GM19023 (cell line): Measurements from ENCODE around the gene ARHGEF7.
"Not testable (repeated sequence)": the region's sequence is repeated elsewhere in the genome, so short reads cannot be mapped to it uniquely, and the experiment has no call there.

Experiments
- ATAC-seq: cut with Tn5 transposase; IDR thresholded peaks from one replicate; pipeline ENCODE4 v1.9.1; 2021; ENCODE audit warnings: mild to moderate bottlenecking, moderate library complexity; ENCODE audit not compliant: unreplicated experiment

Gene ARHGEF7

DNA sequence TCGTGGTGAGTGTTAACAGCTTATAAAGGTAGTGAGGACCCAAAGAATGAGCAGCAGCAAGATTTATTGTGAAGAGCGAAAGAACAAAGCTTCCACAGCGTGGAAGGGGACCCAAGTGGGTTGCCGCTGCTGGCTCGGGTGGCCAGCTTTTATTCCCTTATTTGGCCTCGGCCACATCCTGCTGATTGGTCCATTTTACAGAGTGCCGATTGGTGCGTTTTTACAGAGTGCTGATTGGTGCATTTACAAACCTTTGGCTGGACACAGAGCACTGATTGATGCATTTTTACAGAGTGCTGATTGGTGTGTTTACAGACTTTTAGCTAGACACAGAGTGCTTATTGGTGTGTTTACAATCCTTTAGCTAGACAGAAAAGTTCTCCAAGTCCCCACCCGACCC, 74.4 kb downstream of the ARHGEF7 start:
- not testable (repeated sequence) for ATAC-seq

DNA sequence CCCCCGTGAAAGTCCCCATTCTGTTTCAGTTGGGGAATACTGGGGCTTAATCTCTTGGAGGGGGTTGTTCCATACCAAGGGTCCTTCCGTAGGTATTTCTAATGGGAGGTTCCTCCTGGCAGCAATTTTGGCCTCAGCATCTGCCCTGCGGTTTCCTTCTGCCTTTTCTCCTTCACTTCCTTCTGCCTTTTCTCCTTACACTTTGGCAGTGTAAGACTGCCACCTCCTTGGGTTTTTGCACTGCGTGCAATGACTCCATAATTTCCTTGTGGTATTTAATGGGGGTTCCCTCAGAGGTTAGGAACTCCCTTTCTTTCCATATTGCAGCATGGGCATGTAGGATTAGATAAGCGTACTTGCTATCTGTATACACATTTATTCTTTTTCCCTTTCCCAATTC, 78.1 kb downstream of the ARHGEF7 start:
- not testable (repeated sequence) for ATAC-seq

DNA sequence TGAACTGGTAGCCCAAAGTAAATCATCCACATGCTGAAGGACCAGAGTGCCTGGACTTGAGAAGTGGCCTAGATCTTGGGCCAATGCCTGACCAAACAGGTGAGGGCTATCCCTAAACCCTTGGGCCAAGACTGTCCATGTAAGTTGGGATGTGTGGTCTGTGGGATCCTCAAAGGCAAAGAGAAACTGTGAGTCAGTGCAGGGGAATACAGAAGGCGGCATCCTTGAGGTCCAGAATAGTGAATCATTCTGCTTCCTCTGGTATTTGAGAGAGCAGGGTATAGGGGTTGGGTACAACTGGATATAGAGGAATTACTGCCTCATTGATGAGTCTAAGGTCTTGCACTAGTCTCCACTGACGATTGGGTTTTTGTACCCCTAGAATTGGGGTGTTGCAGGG, 79.5 kb downstream of the ARHGEF7 start:
- not testable (repeated sequence) for ATAC-seq

DNA sequence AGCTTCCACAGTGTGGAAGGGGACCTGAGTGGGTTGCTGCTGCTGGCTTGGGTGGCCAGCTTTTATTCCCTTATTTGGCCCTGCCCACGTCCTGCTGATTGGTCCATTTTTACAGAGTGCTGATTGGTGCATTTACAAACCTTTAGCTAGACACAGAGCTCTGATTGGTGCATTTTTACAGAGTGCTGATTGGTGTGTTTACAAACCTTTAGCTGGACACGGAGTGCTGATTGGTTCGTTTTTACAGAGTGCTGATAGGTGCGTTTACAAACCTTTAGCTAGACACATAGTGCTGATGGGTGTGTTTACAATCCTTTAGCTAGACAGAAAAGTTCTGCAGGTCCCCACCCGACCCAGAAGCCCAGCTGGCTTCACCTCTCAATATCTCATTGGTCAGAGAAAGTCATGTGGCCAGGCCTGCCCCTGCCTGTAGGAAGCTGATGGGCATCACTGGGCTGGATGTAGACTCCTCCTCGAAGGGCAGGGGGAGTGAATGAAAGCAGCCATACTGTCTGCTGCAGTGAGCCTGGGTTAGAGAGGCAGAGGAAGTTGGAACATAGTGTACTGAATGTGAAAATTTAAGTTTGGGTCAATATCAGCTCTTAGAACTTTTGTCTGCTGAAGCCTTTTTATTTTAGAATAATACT, 83.7 kb downstream of the ARHGEF7 start:
- ATAC-seq = not testable (repeated sequence)

DNA sequence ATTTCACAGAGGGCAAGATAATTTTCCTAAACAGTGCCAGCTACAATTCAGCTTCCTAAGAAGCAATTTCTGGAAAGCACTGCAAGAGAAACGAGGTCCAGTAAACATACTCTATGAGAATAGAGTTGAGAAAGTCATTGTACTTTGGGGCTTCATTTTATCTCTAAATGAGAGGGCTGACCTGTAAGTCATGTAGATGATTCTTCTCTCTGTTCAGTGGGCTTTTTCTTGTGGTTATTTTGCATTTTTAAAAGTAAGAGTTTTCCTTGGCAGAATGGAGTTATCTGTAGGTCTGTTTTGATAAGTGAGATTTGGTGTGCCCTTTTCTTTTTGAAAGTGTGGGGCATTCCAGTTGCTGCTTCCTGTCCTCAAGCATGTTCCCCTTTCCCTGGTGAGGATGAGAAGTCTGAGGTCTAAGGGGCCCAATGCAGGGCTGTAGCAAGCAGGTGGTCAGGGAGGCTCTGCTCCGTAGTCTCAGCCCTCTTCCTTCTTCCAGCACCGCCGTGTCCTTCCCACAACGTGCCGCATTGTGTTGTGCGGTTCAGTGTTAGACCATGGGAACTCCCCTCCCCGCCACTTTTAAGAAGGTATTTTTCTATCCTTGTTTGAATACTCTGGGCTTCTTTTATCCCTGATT, 86.3 kb downstream of the ARHGEF7 start:
- ATAC-seq = peak; percentile 51

GRCh38 chr13:111202156-111202621, 87.1 kb downstream of the ARHGEF7 start:
- ATAC-seq = no peak

- ATAC-seq = no peak
Measured at GRCh38 chr13:111202745-111203144, 87.6 kb downstream of the ARHGEF7 start.

DNA sequence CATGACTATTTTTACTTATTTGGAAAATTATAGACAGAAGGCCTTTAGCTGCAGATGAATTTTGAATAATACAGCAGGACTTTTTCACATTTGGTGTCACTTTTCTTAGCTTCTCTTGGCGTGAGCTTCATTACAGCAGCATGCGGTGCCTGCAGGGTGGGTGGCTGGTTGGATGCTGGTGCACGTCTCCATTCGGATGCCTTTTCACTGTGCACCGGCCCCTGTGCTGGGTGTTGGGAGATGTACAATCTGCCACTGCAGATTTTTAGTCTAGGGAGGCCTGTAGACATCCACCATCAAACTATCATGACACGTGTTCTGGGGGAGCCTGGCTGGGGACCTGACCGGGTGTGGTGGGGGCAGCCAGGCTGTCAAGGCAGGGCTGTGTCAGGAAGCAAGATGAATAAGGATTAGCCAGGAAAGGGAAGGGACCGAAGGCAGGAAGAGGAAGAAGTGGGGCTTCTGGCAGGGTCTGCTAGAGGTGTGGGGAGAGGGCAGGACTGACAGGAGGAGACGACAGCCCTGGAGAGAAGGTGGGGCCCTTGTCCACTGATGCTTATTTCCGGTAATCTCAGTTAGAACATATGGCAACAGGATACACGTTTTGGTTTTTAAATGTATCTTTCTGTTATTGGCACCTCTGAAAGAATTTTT, 88.8 kb downstream of the ARHGEF7 start:
- ATAC-seq = no peak

GRCh38 chr13:111204438-111205177, 89.5 kb downstream of the ARHGEF7 start:
- ATAC-seq = no peak

DNA sequence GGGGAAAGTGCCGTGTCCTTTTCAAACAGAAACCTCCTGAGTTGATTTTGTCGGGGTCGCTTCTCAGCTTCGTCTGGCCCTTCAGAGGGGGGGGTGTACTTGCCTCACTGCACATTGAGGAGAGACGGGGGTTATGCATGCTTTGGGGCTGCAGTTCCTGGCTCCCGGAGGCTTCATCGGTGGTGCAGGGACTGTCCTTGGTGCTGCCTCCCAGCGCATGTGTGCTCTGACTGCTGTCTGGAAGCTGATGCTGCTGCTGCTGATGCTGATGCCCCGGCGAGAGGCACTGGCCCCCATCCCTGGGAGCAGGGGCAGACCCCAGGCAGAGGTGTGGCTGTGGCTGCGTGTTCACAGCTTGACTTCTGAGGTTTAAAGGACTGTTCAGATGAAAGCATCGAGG, 91.0 kb downstream of the ARHGEF7 start:
- no peak for ATAC-seq

GRCh38 chr13:111209613-111210012, 94.5 kb downstream of the ARHGEF7 start:
- no peak for ATAC-seq

DNA sequence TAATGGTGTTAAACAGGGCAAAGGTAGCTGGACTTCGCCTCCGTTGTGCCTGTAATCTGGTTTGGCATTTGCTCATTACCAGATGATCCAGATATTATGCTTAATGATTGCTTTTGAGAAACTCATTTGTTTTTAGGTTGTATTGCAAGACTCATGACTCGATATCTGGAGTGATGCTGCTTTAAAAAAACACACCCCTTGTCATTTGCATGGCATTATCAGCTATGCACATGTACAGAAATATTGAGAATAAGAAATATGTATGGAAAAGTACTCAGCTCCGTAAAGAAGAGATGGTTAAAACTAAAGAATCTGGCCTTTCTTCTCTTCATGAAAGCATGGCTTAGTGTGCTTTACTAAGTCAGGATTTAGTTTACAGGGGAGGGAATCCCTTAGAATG, 95.0 kb downstream of the ARHGEF7 start:
- ATAC-seq = no peak

GRCh38 chr13:111210544-111211469, 95.7 kb downstream of the ARHGEF7 start:
- no peak for ATAC-seq

DNA sequence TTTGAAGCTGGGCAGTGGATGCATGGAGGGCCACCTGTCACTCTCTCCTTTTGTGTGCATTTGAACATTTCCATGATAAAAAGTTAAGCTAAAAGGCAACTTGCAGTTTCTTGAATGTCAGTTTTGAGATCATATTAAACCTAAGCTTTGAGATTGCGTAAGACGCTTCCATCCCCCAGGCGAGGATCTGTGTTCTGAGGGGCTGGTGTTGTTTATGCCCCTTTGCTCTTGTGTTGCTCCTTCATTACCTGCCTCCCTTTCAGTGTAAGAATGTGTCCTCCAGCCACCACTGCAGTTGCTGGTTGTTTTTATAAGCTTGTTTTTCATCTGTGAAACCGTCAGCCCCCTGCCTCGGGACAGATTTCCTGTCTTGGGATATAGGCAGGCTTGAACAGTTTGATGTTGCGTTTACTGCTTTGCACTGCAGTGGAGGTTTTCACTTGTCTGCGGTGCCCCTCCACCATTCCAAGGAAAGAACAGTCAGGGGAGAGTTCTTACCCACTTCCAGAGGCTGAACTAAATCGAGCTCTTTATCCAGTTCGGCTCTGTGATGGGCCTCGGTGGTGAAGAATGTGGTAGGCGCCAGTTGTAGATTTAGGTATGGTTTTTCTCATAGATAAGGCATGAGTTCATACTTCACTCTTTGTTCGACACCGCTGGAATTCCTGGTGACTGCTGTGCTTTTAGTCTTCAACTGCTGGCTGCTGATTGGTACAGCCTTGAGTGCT, 96.8 kb downstream of the ARHGEF7 start:
- no peak for ATAC-seq

GRCh38 chr13:111212517-111212873, 97.4 kb downstream of the ARHGEF7 start:
- ATAC-seq = no peak

- ATAC-seq = no peak
Measured at GRCh38 chr13:111213964-111214726, 99.0 kb downstream of the ARHGEF7 start.

DNA sequence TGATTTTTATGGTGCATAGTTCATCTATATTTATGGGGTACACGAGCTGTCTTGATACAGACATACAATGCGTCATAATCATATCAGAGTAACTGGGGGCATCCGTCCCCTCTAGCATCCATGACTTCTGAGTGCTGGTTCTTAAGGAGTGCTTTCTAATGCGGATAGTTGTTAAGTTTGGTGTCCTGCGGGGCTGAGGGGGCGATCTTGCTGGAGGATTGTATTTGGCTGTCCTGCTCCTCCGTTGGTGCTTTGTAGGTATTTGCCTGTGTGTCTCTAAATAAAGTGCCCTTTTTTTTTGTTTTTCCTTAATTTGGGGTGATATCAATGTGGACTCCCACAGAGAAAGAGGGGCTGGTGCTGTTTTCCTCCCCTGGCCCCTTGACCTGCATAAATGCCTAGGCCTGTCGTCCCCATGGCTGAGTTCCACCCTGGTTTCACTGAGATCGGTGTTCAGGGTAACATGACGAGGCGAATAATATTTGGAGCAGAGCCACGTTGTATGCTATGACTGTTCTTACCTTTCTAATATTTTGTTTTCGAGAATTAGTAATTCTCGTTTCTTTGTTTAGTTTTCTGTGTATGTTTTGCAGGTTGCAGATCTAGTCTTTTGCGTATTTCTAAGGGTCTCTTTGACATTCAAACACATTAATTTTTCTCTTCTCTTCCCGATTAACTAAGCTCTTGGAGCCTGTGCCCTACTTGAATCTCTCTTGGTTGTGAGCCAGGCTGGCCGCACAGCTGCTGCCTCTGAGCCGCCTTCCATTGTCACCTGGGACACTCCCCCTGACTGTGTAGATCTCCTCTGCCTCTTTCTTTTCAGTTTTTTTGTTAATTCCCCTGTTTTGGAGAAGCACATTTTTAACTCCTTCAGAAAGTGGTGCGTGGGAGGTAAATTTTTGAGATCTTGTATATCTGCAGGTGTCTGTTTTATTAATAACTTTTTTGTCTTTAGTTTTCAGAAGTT, 100.3 kb downstream of the ARHGEF7 start:
- ATAC-seq = no peak
